GM19467 (cell line): ENCODE measurements around the gene RPN2.

Experiments
- ATAC-seq: cut with Tn5 transposase; IDR thresholded peaks from one replicate; pipeline ENCODE4 v1.9.1; 2021; ENCODE audit warnings: mild to moderate bottlenecking, moderate library complexity; ENCODE audit not compliant: unreplicated experiment

The RPN2 gene

GRCh38 chr20:37209193-37209592, 30.1 kb downstream of the RPN2 start:
- no peak for ATAC-seq

GRCh38 chr20:37209661-37210314, 30.7 kb downstream of the RPN2 start:
- ATAC-seq = no peak

- ATAC-seq = no peak
Observed at GRCh38 chr20:37218441-37218840, 39.3 kb downstream of the RPN2 start.

GRCh38 chr20:37218976-37219375, 39.8 kb downstream of the RPN2 start:
- no peak for ATAC-seq

GRCh38 chr20:37219751-37220668, 40.9 kb downstream of the RPN2 start:
- ATAC-seq = no peak

- ATAC-seq = no peak
Observed at GRCh38 chr20:37220731-37221130, 41.6 kb downstream of the RPN2 start.

- no peak for ATAC-seq
Observed at GRCh38 chr20:37222086-37222485, 43.0 kb downstream of the RPN2 start.

GRCh38 chr20:37223053-37223452, 43.9 kb downstream of the RPN2 start:
- no peak for ATAC-seq

GRCh38 chr20:37225146-37225545, 46.0 kb downstream of the RPN2 start:
- ATAC-seq = no peak

- ATAC-seq = no peak
Observed at GRCh38 chr20:37226889-37227288, 47.8 kb downstream of the RPN2 start.

GRCh38 chr20:37228082-37228481, 49.0 kb downstream of the RPN2 start:
- no peak for ATAC-seq

GRCh38 chr20:37228656-37229055, 49.5 kb downstream of the RPN2 start:
- no peak for ATAC-seq

GRCh38 chr20:37229357-37229756, 50.2 kb downstream of the RPN2 start:
- no peak for ATAC-seq

- no peak for ATAC-seq
Observed at GRCh38 chr20:37230200-37230599, 51.1 kb downstream of the RPN2 start.

- no peak for ATAC-seq
Observed at GRCh38 chr20:37231947-37232630, 53.0 kb downstream of the RPN2 start.

- no peak for ATAC-seq
Observed at GRCh38 chr20:37233548-37234253, 54.6 kb downstream of the RPN2 start.

GRCh38 chr20:37234254-37234581, 55.1 kb downstream of the RPN2 start:
- ATAC-seq = no peak

- no peak for ATAC-seq
Observed at GRCh38 chr20:37235065-37235464, 55.9 kb downstream of the RPN2 start.

- ATAC-seq = no peak
Observed at GRCh38 chr20:37236462-37236861, 57.3 kb downstream of the RPN2 start.

- no peak for ATAC-seq
Observed at GRCh38 chr20:37237656-37238055, 58.5 kb downstream of the RPN2 start.

- ATAC-seq = no peak
Observed at GRCh38 chr20:37238426-37238825, 59.3 kb downstream of the RPN2 start.
